Measurements from ENCODE around the gene GGTA1.

DNA sequence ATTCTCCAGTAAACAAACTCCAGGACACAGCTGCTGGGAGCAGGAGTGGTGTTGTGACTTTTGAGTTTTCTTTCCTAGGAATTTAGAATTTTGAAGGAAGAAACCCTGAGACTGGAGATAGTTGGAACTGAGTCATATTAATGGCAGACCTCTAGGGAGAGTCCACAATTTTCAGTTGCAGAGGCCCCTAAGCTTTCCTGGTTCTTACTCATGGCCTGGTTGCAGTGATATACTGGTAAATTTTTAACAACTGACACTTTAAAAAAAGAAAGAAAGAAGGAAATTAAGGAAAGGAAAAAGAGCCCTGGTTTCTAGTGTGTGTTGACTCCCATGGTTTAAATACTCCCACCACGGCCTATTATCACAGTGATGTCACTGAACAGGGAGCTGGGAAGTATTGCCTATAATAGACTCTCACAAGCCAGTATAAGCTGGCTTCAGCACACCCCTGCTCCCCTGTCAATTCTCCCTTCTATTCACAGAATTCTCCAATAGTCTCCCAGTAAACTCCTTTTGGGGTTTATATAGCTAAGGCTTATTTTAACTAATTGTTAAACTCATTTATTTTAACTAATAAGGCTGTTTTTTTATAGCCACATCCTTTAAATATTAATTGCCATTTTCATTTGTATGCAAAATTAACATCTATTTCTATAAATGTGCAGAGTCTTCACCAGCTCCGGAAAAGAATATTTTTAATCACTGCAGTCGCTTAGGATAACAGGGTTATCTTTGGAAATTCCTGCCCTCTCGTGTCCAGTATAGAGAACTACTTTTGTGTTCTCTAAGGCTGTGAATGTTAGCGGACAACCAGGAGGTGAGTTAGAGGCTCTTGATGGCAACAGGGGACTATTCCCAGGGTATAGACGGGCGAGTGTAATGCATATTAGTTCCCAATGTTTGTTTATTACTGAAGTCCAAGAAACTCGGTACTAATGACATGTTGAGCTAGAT is 59.7 kb downstream of the GGTA1 start:
- TF ChIP-seq, protein P1, sequence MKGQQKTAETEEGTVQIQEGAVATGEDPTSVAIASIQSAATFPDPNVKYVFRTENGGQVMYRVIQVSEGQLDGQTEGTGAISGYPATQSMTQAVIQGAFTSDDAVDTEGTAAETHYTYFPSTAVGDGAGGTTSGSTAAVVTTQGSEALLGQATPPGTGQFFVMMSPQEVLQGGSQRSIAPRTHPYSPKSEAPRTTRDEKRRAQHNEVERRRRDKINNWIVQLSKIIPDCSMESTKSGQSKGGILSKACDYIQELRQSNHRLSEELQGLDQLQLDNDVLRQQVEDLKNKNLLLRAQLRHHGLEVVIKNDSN (IDR thresholded peaks at IDR 0.05), result no peak
- TF ChIP-seq EGR1 (IDR thresholded peaks at IDR 0.05) (no peak), RAD21 (IDR thresholded peaks at IDR 0.05; ENCODE audit: low read depth) (no peak), NFIC (IDR thresholded peaks at IDR 0.05) (no peak), YY1 (IDR thresholded peaks at IDR 0.05; ENCODE audit: low read depth) (no peak), TAF1 (IDR thresholded peaks at IDR 0.05; ENCODE audit: low read depth) (no peak), EP300 (IDR thresholded peaks at IDR 0.05; ENCODE audit: borderline replicate concordance) (no peak), CREB1 (IDR thresholded peaks at IDR 0.05; ENCODE audit: low read depth) (no peak), TEAD4 (IDR thresholded peaks at IDR 0.05) (no peak), CEBPB (IDR thresholded peaks at IDR 0.05) (no peak), TCF12 (IDR thresholded peaks at IDR 0.05; ENCODE audit: low read depth) (no peak)
- TF ChIP-seq, protein P2, sequence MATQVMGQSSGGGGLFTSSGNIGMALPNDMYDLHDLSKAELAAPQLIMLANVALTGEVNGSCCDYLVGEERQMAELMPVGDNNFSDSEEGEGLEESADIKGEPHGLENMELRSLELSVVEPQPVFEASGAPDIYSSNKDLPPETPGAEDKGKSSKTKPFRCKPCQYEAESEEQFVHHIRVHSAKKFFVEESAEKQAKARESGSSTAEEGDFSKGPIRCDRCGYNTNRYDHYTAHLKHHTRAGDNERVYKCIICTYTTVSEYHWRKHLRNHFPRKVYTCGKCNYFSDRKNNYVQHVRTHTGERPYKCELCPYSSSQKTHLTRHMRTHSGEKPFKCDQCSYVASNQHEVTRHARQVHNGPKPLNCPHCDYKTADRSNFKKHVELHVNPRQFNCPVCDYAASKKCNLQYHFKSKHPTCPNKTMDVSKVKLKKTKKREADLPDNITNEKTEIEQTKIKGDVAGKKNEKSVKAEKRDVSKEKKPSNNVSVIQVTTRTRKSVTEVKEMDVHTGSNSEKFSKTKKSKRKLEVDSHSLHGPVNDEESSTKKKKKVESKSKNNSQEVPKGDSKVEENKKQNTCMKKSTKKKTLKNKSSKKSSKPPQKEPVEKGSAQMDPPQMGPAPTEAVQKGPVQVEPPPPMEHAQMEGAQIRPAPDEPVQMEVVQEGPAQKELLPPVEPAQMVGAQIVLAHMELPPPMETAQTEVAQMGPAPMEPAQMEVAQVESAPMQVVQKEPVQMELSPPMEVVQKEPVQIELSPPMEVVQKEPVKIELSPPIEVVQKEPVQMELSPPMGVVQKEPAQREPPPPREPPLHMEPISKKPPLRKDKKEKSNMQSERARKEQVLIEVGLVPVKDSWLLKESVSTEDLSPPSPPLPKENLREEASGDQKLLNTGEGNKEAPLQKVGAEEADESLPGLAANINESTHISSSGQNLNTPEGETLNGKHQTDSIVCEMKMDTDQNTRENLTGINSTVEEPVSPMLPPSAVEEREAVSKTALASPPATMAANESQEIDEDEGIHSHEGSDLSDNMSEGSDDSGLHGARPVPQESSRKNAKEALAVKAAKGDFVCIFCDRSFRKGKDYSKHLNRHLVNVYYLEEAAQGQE (IDR thresholded peaks at IDR 0.05; ENCODE audit: low read depth), result no peak
- TF ChIP-seq, protein P3, sequence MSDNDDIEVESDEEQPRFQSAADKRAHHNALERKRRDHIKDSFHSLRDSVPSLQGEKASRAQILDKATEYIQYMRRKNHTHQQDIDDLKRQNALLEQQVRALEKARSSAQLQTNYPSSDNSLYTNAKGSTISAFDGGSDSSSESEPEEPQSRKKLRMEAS (IDR thresholded peaks at IDR 0.05), result no peak

Measured in Ishikawa (cell line).